ENCODE measurements around the gene SLC3A2. TPM values are rescaled to one million over a fixed set of nuclear protein-coding genes. Genes with fewer than 3 reads are reported as not detected.

Gene SLC3A2
- total and polyA plus RNA-seq, 2 experiments from 2014 or later: 79.2 to 93.8 TPM

DNA sequence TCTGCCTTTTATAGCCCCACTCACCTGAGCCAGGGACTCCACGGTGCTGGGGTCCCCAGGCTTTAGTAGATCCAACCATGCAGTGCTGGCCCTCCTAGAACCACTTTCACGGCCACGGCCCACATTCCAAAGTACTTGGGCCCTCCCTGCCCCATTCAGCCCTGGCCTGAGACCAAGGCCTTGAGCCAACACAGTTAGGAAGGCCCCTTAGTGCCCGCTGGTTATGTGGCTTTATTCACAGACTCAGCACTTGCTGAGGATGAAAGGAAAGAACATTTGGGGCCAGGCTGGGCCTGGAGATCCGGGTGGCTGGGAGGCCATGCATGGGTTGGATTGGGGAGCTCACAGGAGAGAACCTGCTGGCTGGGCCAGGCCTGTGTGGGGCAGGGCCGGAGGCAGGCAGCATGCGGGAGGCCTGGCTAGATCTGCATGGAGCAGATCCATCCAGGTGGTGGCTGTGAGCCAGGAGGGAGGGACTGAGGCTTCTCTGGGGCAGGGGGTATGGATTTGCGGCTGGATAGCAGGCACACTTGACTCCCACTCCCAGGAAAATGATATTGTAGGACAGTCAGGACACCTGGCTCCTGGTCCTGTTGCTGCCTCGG lies 27.9 kb downstream of the SLC3A2 start:
- Histone ChIP-seq H3K9me3 (ENCODE audit: low read depth) (no peaks in the 10 kb centered on the region), H3K4me1 (ENCODE audit: low read depth) (peaks cover 11% of the 10 kb centered on the region), H3K4me3 (no peak overlapping the region), H3K27ac (no peak overlapping the region), H3K27me3 (no peaks in the 10 kb centered on the region), H3K36me3 (no peaks in the 10 kb centered on the region)
- no peak for DNase-seq (ENCODE audit: low read depth in 1 of 2, low spot score in 1 of 2)
- TF ChIP-seq, protein P1, sequence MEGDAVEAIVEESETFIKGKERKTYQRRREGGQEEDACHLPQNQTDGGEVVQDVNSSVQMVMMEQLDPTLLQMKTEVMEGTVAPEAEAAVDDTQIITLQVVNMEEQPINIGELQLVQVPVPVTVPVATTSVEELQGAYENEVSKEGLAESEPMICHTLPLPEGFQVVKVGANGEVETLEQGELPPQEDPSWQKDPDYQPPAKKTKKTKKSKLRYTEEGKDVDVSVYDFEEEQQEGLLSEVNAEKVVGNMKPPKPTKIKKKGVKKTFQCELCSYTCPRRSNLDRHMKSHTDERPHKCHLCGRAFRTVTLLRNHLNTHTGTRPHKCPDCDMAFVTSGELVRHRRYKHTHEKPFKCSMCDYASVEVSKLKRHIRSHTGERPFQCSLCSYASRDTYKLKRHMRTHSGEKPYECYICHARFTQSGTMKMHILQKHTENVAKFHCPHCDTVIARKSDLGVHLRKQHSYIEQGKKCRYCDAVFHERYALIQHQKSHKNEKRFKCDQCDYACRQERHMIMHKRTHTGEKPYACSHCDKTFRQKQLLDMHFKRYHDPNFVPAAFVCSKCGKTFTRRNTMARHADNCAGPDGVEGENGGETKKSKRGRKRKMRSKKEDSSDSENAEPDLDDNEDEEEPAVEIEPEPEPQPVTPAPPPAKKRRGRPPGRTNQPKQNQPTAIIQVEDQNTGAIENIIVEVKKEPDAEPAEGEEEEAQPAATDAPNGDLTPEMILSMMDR (IDR thresholded peaks at IDR 0.05; ENCODE audit: low read depth, low read length): no peak

DNA sequence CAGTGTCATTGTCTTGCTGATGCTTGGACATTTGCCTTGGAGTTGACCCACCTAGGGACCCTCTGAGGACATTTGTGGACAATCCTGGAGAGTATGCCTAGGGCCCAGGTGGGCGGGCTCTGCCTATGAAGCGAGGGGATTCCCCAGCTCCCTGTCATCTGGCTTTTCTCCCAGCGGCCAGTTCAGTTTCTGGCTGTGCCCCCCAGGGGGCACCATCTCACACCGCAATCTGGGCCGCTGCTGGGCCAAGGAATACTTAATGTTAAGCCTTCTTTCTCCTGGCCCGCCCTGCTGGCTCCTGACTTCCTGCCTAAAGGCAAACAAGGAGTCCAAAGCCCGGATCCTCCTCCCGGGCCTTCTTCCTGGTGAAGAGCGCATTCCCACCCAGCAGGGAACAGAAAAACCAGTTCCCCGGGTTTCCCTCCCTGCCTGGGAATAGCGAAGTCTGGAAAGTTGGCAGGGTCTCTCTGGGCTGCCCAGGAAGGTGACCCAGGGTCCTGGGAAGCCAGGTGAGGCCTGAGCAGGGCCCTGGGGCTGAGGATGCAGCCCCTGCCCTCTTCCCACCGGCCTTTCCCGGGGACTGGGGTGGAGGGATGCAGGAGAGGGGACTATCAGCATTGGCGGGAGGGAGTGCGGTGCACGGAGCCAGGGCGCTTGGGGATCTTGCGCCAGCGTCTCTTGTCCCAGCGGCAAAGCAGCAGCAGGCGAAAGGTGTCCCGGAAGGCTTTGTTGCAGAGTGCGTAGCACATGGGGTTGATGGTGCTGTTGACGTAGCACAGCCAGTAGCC lies 28.6 kb downstream of the SLC3A2 start:
- H3K27me3 ChIP-seq: no peaks in the 10 kb centered on the region
- no peak overlapping the region for H3K4me3 ChIP-seq
- no peak overlapping the region for H3K27ac ChIP-seq
- peaks cover 11% of the 10 kb centered on the region for H3K4me1 ChIP-seq (ENCODE audit: low read depth)
- DNase-seq (ENCODE audit: low read depth in 1 of 2, low spot score in 1 of 2): peak; percentile 85 to 87
- TF ChIP-seq, protein P1 (IDR thresholded peaks at IDR 0.05; ENCODE audit: low read depth, low read length): peak; percentile 80
- H3K36me3 ChIP-seq: no peaks in the 10 kb centered on the region
- no peaks in the 10 kb centered on the region for H3K9me3 ChIP-seq (ENCODE audit: low read depth)

DNA sequence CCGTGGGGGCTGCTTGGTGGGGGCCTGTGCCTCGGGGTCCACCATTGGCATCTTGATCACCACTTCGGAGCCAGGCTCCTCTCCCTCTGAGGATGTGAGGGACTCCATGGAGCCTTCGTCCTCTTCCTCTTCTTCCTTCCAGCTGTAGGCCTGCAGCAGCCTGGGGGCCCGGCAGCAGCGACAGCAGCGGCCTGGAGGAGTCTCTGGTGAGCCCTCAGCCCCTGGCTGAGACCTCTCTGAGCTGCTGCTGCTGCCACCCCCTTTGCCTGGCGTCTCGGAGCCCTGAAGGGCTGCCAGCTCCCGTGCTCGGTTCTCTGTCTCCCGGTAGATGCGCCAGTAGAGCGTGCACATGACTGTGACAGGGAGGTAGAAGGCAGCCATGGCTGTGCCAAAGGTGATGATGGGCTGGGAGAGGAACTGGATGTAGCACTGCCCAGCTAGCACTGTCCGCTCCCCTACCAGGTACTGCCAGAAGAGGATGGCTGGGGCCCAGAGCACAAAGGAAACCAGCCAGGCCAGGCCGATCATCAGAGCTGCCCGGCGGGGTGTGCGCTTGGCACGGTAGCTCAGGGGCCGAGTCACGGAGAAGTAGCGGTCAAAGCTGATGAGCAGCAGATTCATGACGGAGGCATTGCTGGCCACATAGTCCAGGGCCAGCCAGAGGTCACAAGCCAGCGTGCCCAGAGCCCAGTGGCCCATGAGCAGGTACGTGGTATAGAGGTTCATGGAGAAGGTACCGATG lies 29.6 kb downstream of the SLC3A2 start:
- DNase-seq (ENCODE audit: low read depth in 1 of 2, low spot score in 1 of 2): no peak
- TF ChIP-seq, protein P1 (IDR thresholded peaks at IDR 0.05; ENCODE audit: low read depth, low read length): no peak
- Histone ChIP-seq H3K27me3 (no peaks in the 10 kb centered on the region), H3K36me3 (no peaks in the 10 kb centered on the region), H3K4me3 (no peak overlapping the region), H3K27ac (no peak overlapping the region), H3K4me1 (ENCODE audit: low read depth) (peaks cover 12% of the 10 kb centered on the region), H3K9me3 (ENCODE audit: low read depth) (no peaks in the 10 kb centered on the region)

DNA sequence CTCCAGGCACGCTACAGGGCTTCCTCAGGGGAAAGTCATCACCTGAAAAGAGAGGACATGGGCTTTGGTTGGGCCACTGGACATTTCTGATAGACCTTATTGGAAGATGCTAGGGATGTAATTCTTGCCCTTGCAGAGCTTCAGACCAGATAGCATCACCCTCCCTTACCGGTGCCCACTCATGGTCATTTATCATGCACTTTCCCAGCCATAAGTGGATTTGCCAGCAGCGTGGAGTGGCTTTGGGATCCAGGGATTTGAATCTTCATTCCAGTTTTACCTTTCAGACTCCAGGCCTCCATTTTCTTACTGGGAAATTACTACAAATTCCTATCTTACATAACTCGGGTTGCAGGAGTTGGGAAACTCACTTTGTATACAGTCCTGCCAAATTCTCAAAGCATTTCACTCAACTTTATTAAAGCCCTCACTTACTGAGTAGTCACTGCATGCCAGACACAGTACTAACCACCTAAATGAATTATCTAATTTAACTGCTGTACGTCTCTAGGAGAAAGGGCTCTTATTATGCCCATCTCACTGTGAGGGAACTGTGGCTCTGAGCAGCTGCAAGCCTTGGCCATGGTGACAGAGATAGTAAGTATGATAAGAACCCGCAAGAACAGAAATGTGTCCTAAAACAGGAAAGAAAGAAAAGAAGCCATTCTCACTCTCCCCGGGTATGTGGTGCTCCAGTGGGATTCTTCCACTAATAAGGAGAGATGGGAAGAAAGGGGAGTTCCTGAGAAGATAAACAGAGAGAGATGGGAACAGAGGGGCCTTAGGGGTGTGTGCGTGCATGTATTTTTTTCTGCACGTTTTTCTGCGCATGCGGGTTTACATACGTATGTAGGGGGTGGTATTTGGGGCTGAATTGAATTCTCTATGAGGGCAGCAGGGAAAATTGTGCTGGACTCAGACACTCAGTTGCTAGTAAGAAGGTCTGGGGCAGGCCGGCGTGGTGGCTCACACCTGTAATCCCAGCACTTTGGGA lies 30.7 kb downstream of the SLC3A2 start:
- no peaks in the 10 kb centered on the region for H3K36me3 ChIP-seq
- TF ChIP-seq, protein P1 (IDR thresholded peaks at IDR 0.05; ENCODE audit: low read depth, low read length): no peak
- DNase-seq (ENCODE audit: low read depth in 1 of 2, low spot score in 1 of 2): peak in 1 of 2 donors; percentile 45
- no peaks in the 10 kb centered on the region for H3K27me3 ChIP-seq
- no peaks in the 10 kb centered on the region for H3K9me3 ChIP-seq (ENCODE audit: low read depth)
- peaks cover 7% of the 10 kb centered on the region for H3K4me1 ChIP-seq (ENCODE audit: low read depth)
- no peak overlapping the region for H3K4me3 ChIP-seq
- no peak overlapping the region for H3K27ac ChIP-seq

DNA sequence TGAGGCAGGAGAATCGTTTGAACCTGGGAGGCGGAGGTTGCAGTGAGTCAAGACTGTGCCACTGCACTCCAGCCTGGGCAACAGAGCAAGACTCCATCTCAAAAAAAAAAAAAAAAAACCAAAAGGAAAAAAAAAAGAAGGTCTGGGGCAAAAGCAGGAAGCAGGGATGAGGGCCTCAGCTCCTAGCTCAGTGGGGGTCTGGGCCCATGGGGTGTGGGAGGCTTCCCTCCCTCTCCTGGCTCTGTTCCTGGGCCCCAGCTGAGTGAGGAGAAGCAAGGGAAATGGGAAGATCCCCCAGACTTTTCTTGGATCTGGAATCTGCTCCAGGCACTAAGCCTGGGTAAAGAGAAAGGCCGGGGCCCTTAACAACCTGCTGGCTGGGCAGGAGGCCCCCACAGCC lies 31.6 kb downstream of the SLC3A2 start:
- Histone ChIP-seq H3K36me3 (no peaks in the 10 kb centered on the region), H3K4me3 (no peak overlapping the region), H3K27ac (no peak overlapping the region), H3K4me1 (ENCODE audit: low read depth) (peaks cover 7% of the 10 kb centered on the region), H3K27me3 (no peaks in the 10 kb centered on the region), H3K9me3 (ENCODE audit: low read depth) (no peaks in the 10 kb centered on the region)
- DNase-seq (ENCODE audit: low read depth in 1 of 2, low spot score in 1 of 2): no peak
- TF ChIP-seq, protein P1 (IDR thresholded peaks at IDR 0.05; ENCODE audit: low read depth, low read length): no peak

All from cardiac muscle cell (in vitro differentiated cells and primary cell).